Amygdala (tissue), 56 donors: ENCODE measurements around the gene RNF19B.
"Not testable (repeated sequence)": the region's sequence is repeated elsewhere in the genome, so short reads cannot be mapped to it uniquely, and the experiment has no call there.

Experiments used
- DNase-seq, 56 donors: peaks; one replicate each; lab custom pipeline; 2025; lab: John Stamatoyannopoulos, UW

Gene RNF19B

DNA sequence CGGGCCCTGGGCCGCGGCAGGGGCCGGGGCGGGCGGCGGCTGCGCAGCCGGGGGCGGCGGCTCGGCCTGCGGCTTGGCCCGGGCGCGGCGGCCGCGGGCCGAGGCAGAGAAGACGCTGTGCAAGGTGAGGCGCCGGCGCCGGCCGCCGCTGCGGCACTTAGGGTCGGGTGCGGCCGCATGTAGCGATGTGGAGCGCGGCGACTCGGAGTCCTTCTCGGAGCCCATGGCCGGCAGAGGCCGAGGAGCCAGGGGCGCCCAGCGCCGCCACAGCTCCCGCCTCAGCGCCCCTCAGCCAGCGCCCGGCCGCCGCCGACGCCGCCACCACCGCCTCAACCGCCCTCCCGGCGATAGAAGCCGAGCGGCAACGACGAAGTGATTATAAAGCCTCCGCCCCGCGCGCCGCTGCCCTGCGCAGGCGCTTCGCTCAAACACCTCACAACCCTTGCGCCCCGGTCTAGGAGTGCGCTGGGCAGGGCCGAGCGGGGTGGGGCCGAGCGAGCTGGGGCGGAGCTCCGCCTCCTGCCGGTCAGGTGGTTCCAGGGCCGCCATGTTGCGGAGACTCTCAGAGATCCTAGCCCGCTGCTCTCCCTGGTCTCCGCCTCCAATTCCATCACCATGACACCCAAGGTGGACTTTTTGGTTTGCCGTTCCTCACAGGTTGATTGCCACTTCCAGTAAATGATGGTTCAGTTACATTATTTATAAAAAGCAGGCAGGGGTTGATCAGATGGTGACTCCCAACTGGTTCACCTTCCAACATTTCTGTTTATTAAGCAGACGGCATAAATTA, at the start of gene RNF19B:
RNF19B (minus strand) TSS at position 349 of the 790 bp plus-strand sequence; CDS start at position 225, 124 bp downstream.
- DNase-seq: peak in 55 of 56 donors; percentile 60 to 96 (median 89)

- DNase-seq: no peak
Measured at GRCh38 chr1:33013791-33014190, 49.2 kb upstream of the RNF19B start.

DNA sequence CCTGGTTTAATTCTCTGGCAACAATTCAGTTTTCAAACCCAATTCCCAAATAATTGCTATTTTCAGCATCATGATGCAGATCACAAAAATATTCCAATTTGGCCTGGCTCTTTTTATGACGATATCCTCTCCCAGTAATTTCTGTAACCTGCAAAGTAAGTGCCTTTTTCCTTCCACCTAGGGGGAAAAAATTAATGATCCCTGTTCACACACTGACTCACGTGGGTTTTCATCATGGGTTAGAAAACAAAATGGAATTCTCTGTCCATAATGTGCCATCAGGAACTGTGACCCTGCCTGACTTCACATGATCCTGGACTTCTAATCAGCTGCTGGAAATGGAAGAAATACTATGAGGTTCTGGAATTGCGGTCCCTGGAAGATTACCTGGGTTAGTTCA, 47.6 kb upstream of the RNF19B start:
- DNase-seq: no peak

DNA sequence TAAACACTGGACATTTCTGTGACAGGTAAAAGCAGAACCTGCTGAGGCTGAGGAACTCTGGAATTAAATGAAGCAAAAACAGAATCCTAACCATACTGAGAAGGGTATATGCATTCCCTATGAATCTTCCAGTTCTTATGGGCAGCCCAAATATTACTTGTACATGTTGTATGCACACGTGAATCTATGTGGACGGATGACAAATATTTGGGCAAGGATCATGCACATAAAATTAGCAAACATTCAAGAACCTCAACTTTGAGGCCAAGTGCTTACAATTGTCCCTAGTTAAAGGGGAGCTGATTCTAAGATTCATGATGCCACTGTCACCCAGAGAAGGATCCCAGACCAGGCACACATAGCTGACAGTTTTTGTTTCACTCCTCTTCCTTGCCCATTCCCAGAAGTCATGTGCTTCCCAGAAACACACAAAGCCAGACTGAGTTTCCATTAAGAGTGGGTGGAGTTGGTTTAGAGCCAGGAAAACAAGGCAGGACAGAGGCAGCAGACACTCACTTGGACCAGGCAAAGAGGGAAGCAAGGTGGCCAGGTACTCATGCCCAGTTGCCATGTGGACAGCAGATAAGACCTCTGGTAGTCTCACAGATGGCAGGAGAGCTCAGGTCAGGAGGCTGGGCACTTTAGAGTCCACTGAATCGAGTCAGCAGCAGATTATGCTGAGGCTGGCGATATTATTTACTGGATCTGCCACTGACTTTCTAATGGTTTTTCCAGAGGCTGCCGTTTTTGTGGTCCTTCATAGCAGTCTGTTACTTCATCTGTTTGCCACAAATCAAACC, 46.5 kb upstream of the RNF19B start:
- DNase-seq: peak in 16 of 56 donors; percentile 12 to 61 (median 25)

- no peak for DNase-seq
Measured at GRCh38 chr1:33009561-33009960, 45.0 kb upstream of the RNF19B start.

DNA sequence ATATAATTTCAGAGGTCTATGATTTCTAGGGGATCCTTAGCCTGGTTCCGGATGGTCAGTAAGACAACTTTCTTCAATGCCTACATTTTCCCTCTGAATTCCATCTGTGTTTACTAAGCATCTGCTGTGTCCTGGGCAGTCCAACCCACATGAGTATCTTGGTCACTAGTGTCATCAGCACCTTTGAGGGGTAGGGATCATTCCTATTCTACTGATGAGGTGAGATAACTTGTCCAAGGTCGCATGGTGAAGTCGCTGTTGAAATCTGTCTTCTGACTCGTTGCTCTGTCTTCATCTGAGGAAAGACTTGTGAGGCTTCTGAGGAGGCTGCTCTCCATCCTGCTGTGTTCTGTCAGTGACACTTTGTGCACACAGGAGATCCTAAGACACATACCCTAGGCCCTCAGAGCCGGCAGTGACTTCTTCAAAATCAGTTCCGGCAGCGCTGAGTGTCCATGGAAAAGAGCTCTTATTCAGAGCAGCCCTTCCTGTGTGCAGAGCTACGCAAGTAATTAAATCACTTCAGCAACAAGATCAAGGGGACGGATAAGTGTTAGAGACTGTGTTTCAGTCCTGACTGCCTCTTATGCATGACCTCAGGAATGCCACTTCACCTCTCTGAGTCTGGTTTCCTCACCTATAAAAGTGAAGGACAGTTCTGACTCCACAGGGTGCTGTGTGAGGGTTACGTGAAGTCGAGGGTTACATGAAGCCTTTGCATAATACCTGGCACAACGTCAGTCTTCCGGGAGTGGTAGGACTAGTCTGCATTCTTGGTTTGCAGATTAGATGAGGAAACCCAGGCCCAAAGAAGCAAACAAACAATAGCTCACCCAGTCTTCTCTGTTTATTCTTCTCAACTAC, 43.7 kb upstream of the RNF19B start:
- DNase-seq: no peak

GRCh38 chr1:33007190-33008050, 42.8 kb upstream of the RNF19B start:
- peak in 15 of 56 donors; percentile 18 to 47 (median 26) for DNase-seq

DNA sequence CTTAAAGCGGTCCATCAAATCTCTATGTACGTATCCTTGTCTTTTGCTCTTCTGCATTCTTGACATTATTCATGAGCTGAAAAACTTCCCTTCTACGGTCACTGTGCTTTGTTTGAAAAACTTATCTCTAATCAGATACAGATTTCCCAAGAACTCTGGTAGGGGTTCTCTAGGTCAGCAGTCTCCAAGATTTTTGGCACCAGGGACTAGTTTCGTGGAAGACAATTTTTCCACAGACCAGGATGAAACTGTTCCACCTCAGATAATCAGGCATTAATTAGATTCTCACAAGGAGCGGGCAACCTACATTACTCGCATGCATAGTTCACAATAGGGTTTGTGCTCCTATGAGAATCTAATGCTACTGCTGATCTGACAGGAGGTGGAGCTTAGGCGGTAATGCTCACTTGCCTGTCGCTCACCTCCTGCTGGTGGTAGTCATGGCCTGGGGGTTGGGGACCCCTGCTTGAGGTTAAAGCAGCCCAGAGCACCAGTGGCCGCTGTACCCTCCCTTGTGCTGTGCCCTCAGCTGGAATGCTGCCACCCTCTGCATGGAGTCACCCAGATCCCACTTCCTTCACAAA, 41.3 kb upstream of the RNF19B start:
- DNase-seq: no peak

DNA sequence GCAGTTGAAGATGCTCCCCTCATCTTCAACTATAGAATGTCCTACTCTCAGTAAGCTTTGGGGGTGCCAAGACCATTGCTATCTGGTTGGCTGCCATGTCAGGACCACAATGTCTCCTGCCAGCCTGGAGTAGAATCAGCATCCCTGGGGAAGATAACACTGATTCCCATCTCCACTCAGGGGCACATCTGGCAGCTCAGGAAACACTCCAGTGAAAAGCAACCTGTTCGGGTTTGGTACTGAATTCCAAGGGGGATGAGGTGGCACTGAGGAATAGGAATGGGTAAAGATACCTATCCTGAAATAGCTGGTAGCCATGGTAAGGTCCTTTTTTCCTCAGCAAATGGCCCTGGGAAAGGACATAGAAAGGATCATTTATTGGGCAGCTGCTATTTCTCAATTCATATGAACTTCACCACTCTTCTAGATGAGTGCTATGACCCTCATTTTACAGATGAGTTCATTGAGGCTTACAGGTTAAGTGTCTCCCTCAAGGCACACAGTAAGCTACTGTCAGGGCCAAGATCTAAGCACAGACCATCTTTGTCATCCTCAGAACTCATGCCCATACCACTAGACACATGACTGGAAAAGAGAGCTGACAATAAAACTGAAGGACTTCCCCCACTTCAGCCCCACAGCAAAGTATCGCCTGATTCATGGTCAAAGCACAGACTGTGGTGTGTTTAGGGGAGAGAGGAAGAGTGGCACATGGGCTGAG, 40.7 kb upstream of the RNF19B start:
- peak in 1 of 56 donors; percentile 18 for DNase-seq

DNA sequence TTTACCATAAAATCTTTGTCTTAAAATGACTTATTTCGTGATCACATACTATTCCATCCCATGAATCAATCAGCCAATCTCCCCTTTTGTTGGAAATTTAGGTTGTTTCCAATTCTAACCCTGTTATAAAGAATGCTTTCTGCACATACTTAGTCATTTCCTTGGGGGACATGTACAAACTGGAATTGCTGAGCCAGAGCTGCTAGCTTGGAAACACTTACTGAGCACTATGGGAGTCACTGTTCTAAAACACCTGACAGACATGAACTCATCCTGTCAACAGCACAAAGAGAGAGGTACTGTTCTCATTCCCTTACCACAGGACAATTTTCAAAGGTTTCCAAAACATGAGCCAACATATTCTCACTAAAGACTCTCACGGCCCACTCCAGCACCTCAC, 40.0 kb upstream of the RNF19B start:
- no peak for DNase-seq

GRCh38 chr1:33003657-33004056, 39.0 kb upstream of the RNF19B start:
- DNase-seq: no peak

DNA sequence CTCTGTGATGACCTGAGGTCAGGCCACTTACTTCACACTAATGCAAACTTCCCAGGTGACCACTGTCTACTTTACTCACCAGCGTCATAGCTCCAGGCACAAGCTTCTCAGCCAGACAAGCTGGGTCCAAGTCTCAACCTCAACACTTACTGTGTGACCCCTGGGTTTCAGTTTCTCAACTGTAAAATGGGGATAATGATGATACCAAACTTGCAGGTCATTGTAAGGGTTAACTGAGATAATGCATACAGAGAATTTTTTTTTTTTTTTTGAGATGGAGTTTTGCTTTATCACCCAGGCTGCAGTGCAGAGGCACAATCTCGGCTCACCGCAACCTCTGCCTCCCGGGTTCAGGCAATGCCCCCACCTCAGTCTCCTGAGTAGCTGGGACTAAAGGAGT, 37.4 kb upstream of the RNF19B start:
- DNase-seq: no peak

DNA sequence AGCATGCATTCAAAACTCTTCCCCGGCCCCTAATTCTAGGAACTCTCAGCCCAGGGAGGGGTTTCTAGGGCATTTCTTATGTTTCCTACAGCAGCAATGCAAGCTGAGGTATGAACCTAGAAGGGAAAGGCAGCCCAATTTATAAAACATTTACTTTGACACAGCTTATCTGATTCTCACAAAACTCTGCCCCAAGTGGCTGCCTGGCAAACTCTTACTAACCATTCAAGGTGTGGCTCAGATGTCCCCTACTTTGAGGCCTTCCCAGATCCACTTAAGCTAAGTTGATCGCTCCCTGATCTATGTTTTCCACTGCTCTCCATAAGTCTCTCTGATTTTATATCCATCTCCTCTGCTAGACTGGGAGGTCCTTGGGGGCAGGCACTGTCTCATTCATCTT, 36.7 kb upstream of the RNF19B start:
- DNase-seq: no peak

- no peak for DNase-seq
Measured at GRCh38 chr1:33000427-33001026, 35.9 kb upstream of the RNF19B start.

DNA sequence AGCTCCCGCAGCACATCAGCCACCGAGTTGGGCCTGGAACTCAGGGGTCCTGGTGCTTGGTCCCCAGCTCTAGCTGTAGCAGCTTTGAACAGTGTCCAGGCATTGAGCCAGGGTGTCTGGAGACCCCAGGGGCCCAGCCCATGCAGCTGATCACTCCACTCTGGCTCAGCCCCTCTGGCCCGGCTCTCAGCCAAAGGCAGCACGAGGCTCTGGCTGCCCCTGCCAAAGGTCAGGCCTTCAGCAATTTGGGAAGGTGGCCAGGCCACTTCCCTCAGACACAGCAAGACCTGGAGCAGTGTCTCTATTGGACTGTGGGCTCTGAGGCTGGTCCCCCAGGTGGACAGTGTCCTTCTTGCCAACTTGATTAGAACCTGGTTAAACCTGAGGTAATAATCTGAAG, 34.4 kb upstream of the RNF19B start:
- no peak for DNase-seq

GRCh38 chr1:32998064-32998463, 33.5 kb upstream of the RNF19B start:
- DNase-seq: no peak

DNA sequence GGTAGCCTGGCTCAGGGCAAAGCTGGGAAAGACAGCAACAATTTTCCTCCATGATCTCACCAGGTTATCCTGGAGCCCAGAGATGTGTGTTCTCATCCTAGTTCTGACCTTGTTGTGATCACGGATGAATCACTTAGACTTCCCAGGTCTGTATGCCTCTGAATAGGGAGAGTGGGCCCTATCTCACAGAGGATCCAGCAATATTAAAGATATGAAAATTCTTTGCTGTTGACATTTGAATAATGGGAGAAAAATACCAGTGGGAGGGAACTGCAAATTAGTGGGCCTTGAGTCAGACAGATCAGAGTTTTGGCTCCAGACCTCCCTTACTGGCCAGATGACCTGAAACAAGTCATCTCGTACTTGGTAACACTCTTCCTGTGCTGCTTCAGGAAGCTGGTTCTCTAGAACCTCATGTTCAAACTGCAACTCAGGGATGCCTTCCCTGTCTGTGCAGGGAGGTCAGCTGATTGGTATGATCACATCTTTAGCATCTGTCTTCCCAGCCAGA, 32.8 kb upstream of the RNF19B start:
- no peak for DNase-seq

- not testable (repeated sequence) for DNase-seq
Measured at GRCh38 chr1:32993324-32993636, 28.7 kb upstream of the RNF19B start.
